ENCODE results near the gene EBF3. TPM values are rescaled to one million over a fixed set of nuclear protein-coding genes. Genes with fewer than 3 reads are reported as not detected.

Gene EBF3
- total RNA-seq, 1 donor from 2014 or later = 0.40 TPM

DNA sequence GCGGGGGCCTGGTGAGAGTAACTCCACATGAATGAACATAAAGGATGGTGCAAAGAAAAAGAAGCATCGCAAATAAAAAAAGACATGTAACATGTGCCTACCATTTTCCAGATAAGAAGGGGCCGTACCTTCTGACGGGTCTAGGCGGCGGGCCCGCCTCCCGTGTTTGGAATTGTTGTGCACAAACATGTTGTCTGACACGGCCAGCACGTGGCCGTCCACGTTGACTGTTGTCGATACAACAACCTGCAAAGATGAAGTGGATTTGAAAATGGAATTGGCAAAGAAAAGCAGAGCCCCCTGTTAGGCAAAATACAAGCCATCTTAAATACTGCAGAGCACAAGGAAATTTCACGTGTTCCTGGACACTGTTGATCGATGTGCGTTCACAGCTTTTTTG lies 90.7 kb downstream of the EBF3 start:
- no peak for DNase-seq (ENCODE audit: low read depth in 2 of 2)

DNA sequence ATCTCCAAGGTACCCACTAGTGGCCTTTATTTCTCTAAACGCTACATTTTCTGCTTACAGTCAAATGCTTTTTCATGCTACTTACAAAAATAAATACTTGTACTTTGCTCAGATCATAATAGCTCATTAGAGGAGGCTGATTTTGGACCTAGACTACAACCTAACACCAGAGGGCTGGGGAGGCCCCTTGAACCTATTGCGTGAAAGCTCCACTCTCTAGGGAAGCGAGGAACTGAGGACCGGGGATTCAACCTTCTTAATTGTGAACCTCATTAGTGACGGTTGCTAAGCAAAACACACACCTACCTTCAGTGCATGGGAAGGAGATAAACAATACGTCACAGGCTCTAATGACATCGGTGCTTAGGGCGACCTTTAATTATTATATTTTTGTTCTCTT lies 92.1 kb downstream of the EBF3 start:
- no peak for DNase-seq (ENCODE audit: low read depth in 2 of 2)

DNA sequence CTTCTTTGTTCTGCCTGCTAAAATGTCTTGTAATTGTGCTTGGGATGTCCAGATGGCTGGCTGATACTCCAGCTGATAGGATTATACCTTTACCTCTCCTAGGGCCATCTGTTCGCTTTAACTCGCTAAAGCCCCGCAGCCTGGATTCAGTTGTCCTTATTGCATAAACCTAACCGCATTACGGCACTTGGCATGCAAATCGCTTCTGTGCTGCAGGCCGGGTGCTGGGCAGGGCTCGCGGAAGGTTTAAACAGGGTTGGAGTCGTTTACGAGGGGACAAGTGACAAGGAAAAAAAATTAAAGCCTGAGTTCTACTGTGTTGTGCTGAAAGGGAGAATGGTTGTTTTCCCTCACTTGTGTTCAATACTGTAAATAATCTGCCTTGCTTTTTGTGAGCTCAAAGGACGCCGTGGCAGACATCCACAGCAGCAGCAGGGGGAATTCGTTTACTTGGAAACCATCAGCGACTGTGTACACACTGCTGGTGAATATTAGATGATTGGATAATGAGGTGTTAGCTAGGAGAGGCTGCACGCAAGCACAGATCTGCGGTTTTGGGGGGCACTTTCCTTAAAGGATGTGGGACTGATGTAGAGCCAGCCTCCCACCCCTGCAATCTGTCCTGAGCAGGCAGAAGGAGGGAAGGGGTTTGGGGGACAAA lies 93.0 kb downstream of the EBF3 start:
- no peak for DNase-seq (ENCODE audit: low read depth in 2 of 2)

DNA sequence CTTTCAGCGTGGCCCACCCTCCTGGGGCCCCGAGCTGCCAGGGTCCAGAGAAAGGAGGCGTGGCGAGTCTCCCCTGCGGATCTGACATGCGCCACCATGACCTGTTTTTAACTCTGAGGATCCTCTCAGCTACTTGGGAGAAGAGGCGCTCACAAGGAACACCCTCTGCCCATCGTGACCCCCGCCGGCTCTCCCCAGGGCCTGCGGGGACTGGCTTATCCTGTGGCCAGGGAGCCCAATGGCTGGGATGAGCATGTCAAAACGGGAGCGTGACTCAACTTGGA lies 93.7 kb downstream of the EBF3 start:
- DNase-seq (ENCODE audit: low read depth in 2 of 2) = no peak

DNA sequence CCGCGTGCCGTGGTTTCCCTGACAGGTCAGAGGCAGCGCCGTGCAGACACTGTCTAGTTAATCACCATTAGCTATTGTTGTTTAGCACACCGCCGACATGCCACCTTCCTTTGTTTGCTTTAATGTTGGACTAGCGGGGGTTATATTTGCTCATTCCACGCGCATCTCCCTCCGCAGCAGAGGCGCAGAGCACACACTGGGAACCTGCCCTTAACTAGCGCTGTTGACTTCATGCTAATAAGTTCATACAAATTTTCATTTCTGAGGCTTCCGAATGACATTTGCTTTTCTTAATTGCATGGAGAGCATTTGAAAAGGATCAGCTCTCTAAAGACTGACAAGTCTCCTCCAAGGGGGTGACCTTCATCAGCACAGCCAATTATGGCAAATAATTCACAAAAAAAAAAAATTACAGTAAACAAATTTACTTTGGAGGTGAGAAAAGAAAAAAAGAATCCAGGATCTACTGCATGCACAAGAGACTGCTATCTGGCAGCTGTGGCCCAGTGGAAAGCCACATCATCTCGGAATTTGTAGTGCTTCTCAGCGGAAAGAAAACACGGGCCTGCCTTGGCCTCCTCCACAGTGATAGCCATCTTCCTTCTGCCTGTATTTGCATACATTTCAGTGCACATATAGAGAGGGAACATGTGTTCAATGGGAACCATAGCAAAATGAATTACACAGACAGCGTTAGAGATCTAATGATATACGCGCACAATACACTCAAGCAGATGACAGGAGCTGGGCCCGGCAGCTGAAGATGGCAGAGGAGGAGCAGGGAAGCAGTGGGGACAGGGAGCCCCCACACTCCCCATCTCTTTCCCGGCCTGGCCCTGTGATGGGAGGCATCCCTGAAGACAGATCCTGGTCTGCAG lies 94.2 kb downstream of the EBF3 start:
- no peak for DNase-seq (ENCODE audit: low read depth in 2 of 2)

DNA sequence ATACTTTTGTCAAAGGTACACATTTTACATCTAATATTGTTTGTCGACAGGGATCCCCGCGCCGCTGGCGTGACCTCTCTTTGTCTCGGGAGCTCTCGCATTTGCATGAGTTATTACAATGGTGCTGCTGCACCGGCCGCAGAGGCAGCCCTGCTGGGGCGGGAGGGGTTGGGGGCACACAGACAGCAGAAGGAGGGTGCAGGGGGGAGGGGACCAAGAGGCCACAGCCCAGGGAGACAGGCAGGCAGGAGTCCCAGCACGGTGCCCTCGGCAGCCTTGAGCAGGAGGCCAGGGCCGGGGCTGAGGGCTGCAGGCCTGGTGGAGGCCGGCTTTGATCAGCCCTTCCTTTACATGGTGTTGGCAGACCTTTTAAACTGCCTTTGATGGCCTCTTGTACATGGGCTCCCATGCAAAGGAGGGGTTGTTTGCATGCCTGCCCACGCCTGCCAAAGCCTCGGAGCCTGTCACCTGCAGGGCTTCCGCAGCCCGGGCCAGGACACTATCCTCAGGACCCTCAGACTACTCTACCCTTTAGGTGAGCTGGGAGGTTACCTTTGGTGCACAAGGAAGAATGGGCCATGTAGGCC lies 95.5 kb downstream of the EBF3 start:
- DNase-seq (ENCODE audit: low read depth in 2 of 2) = no peak

DNA sequence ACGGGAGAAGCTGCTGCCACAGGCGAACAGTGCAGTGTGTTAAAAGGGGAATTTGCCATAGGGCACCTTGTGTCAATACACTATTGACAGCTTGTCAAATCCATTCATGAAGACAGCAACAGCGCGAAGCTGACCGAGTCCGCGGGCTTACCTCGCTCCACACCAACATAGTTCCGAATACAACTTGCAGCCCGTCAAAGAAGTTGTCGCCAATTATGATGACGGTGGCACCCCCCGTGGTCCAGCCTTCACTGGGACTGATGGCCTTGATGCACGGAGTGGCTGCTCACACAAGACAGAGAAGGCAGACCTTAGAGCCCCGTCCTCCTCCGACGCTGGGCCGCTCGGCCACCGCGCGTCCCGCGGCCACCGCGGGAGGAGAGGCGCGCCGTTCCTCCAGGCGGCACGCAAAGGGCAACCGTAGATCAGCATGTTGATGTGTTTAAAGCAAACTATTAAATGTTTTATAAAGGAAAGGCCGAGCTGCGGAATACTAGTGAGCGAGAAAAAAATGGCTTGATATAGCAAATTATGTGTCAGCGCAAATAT lies 96.4 kb downstream of the EBF3 start:
- DNase-seq (ENCODE audit: low read depth in 2 of 2) = no peak

DNA sequence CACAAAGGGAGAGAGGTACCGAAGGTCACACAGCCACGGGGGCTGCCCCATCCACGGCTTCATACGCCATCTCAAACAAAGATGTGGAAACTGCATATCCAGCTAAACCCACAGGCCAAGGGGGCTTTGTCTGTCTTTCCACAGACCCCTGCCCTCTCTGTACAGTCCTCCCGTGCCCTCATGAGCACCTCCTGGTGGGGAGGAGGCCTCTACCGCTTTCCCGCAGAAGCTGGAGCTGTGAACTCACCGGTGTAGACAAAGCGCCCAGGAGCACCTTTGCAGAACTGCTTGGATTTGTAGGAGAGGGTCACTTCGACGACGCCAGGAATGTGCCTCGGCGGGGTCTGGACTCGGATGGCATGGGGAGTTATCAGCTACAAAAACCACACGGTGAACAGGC lies 97.2 kb downstream of the EBF3 start:
- DNase-seq (ENCODE audit: low read depth in 2 of 2) = no peak

DNA sequence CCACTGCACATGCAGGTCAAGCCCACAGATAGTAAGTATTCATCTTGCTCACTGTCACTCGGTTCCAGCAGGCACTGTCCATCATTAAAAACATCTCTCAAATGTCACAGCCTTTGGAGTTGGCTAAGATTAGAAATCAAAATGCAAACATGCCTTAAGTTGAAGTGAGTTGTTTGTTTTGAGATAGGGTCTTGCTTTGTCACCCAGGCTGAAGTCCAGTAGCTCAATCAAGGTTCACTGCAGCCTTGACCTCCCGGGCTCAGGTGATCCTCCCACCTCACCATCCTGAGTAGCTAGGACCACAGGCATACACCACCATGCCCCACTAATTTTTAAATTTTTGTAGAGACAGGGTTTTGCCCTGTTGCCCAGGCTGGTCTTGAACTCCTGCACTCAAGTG lies 98.1 kb downstream of the EBF3 start:
- no peak for DNase-seq (ENCODE audit: low read depth in 2 of 2)

DNA sequence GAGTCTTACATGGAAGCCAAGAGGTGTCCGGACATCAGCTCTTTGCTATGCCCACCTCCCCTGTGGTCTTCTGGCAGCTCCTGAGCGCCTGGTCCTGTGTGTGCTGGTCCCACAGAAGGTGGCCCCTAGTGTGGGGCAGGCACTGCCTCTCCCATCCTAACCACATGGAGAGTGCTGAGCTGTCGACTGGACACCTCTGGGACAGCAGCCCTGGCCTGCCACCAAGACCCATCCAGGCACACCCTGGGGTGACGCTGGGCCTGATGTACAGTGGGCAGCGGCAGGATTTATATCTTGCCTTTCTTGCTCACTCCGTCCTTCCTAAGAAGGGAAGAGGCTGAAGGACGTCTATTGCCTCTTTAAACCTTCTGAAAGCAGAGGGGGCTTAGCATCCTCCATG lies 98.7 kb downstream of the EBF3 start:
- no peak for DNase-seq (ENCODE audit: low read depth in 2 of 2)

DNA sequence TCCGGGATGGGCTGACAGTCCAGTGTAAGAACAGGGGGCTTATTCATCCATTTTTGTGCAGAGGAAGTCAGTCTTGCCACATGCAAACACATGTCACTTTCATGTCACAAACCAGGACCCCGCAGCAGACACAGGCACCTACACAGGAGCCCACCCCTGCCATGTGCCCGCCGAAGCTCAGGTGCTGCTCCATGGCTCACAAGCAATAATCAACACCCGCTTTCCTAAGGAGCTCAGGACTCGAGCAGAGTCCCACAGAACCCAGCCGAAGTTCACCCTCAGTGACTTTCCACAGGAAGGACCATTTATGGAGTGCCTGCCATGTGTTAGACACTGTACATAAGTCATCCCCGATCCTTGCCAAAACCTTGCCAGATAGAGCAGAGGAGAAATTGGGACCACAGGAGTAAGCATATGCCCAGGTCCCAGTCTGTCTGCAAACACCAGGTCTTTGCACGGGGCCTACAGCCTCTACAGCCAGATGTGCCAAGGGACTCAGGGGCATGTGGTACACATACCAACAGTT lies 99.4 kb downstream of the EBF3 start:
- no peak for DNase-seq (ENCODE audit: low read depth in 2 of 2)

DNA sequence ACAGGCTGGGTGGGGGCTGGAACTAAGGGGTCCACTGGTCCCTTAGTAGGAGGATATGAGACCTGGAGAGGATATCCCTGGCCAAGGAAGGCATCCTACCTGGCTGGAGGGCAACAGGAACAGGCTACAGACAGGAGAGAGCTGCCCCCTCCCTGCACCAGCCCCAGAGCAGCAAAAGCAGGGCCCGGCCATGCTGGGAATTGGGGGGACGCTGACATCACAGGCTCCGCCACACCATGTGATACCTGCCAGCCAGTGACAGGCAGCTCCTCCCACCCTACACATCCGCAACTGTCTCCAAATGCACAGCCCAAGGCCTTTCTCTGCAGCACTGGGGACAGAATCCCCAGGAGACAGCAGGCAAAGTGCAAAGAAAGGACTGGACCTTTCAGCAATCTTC lies 100.0 kb downstream of the EBF3 start:
- no peak for DNase-seq (ENCODE audit: low read depth in 2 of 2)

DNA sequence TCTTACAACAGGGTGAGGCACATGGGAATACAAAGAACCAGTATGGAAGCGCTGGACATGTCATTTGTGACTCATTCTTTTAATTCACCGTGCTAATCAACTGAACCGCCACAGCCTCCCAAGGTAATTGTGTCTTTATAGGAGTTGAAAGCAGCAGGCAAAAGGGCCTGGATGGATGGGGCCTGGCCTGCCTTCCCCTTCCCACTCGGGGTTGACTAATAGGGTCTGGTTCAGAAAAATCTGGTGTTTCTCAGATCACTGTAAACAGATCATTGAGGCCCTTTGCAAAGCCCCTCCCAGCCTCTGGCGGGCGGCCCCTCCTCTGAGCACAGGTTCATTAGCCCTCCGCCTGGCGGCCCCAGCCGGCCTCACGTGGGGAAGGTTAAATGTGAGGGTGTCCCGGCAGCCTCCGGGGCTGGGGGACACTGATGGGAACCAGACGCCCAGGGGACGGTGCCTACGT lies 100.8 kb downstream of the EBF3 start:
- no peak for DNase-seq (ENCODE audit: low read depth in 2 of 2)

DNA sequence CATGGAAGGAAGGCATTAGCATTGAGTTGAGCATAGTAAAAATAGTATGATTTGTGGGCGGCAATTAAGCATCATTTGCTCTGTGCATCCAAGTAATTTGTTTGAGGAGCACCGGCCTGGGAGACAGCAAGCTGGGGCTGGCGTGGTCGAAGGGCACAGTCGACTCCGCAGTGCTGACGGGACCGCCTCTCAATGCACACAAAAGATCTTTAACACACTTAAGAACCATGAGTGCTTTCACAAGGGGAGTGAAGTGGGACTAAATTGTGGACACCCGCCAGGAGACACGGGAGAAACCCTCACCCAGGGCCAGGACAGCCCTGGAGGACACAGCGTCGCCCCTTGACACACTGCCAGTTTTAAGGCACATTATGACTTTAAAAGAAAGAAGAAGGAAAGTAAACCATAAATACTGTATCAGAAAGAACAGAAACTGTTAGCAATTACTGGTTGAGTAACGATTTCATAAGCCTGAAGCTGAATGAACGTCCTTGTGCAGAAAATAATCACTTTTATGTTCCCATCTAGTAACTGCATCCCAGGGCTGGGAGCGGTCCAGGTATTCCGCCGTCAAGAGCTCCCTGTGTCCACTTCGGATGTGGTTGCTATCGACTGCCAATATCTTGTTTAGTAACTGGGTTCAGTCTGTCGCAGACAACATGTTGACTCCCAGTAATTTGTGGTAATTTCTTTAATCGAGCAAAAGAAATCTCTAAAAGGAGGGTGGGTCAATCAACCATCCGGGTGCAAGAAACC lies 102.1 kb downstream of the EBF3 start:
- DNase-seq (ENCODE audit: low read depth in 2 of 2) = no peak

DNA sequence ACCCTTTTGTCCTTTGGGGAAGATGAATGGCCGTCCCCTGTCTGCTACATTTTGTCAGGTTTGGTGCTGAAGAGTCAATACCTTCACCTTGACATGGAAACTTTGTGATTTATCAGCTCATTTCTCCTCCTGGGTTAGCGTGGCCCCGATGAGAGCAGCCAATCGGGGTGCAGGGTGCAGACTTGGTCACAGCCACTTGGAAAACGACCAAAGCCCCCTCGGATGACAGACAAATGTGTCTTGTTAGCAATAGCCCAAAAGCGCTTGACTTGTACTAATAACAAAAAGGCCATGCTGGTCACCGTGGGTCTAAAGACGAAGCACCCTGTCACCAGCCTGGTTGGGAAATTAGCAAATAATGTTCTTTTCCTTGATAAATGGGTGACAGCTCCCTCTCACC lies 103.7 kb downstream of the EBF3 start:
- no peak for DNase-seq (ENCODE audit: low read depth in 2 of 2)

DNA sequence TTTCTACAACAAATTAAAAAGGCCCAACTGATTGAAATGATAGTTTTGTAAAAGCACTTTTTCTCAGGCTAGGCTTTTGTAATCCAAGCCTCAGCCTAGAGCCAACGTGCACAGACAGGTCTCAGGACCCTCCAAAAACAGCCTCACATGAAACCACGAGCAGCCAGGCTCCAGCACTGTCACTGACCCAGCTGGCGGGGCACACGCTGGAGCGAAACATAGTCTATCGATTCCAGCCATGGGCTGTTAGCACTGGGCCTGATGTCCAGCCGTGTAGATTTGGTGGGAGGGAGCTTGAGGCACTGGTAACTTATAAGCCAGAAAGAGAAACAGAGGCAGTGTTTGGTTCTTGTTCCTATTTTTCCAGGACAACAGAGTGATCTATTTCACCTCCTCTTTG lies 104.5 kb downstream of the EBF3 start:
- DNase-seq (ENCODE audit: low read depth in 2 of 2) = no peak

DNA sequence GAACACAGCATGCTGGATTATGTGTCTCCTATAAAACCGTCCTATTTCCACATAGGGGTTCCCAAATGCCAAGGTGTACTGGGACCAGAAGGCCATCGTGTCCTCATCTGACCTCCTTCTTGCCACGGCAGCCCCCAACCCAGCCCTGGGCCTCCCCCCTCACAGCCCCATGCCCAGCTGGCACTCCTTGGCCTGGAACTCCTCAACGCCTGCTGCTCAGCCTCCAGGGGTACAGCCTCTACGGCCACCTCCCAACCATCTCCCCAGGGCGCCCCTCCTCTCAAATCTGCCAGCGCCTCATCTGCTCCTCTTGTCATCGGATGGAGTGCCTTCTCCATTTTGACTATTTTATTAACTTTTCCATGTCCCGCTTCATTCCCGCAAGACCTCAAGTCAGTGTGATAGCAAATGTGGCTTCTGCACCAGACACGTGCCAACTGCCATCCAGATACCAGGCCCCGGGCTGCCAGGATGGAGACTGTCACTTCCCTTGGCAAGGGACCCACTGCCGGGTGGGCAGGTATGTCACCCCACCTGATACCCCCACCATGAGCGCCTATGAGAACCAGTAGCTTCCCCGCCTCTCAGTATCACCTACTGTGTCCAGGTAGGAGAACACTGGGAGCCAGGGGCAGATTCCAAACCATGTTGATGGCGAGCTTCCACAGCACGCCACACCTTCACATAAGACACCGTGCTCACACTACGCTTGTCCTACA lies 106.7 kb downstream of the EBF3 start:
- no peak for DNase-seq (ENCODE audit: low read depth in 2 of 2)

DNA sequence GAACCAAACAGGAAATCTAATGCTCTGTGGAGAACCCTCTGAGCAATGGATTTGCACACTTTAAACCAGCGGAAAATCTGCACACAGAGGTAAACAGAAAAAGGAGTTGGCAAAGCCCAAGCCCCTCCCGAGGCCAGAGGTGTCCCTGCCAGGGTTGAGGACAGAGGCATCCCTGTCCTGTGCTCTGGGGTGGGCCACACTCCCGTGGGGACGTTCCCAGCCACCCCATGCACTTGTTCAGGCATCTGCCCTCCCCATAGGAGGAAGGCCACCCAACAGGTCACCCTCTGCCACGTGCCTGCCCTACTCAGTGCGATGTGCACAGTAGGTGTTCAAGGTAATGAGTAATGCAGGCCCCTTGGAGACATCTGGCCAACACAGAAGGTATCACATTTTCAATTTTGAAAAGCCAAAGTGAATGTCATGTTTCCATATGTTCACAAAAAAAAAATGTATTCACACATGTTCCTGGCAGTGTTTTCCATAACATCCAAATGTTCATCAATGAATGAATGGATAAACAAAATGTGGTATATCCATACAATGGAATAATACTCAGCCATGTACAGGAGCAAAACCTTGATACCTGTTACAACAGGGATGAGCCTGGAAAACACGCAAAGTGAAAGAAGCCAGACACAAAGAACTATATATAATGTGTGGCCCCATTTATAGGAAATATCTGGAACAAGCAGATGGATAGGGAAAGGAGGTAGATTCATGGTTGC lies 108.1 kb downstream of the EBF3 start:
- no peak for DNase-seq (ENCODE audit: low read depth in 2 of 2)

DNA sequence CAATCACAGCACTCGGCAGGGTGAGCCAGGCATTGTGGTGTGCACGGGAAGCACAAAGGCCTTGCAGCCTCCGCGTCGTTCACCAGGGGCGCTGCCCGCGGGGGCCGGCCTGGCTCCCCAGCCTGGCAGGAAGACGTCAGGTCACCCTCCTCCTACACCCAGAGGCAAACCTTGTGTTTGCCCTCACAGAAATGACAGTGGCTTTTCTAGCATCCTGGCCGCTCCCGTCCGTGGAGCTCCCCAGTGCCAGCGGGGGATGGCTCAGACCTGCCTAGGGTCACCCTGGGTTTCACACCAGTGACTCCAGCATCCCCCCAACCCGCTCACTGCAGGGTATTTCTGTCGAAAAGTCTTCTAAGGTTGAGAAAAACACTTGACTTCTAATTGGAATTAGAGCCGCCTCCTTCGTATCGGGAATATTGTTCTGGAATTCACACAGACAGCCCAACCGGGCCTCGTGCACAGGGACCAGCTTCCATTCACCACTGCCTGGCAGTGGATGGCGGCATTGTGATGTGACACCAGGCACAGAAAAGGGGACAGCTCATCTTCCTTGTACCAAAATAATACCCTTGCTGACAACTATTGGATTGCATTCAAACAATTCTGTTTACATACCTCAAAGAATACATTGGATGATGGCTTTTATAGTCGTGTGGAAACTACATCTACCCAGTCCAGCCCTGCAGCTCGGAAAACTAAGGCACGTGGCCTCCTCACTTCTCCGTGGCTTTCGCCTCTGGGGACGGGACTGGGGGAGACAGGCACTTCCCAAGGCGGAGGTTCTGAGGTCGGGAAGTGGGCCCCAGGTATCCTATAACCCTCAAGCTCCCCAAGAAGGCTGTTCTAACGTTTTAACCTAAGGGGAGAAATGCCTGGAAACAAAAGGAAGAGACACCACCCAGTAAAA lies 109.0 kb downstream of the EBF3 start:
- DNase-seq (ENCODE audit: low read depth in 2 of 2) = no peak
